ENCODE measurements around the gene SLC48A1. TPM values are rescaled to one million over a fixed set of nuclear protein-coding genes. Genes with fewer than 3 reads are reported as not detected.

Gene SLC48A1
- polyA plus RNA-seq, 1 donor from 2014 or later, result 8.0 TPM

GRCh38 chr12:47828008-47828975 is 55.3 kb downstream of the SLC48A1 start:
- Histone ChIP-seq H3K4me2 (ENCODE audit: low read length) (no peak overlapping the region), H3K9me3 (ENCODE audit: low read length) (no peaks in the 10 kb centered on the region), H3F3A (ENCODE audit: insufficient read depth, low read length, poor library complexity, severe bottlenecking) (no peaks in the 10 kb centered on the region), H3K27me3 (ENCODE audit: insufficient read depth, low read depth, low read length) (no peaks in the 10 kb centered on the region), H3K27ac (ENCODE audit: low read length) (no peak overlapping the region), H3K4me3 (ENCODE audit: low read length) (no peak overlapping the region), H4K20me1 (ENCODE audit: insufficient read depth) (no peaks in the 10 kb centered on the region), H3K9me2 (ENCODE audit: insufficient read depth, low read length) (no peaks in the 10 kb centered on the region), H2AFZ (ENCODE audit: low read depth, low read length) (no peak overlapping the region), H3K36me3 (ENCODE audit: insufficient read depth, low read length) (no peaks in the 10 kb centered on the region), H3K9ac (ENCODE audit: low read length) (no peak overlapping the region), H3K79me2 (replicated peaks; ENCODE audit: insufficient read depth, low read length) (no peaks in the 10 kb centered on the region)
- TF ChIP-seq POLR2AphosphoS5 (IDR thresholded peaks at IDR 0.05), result no peak

DNA sequence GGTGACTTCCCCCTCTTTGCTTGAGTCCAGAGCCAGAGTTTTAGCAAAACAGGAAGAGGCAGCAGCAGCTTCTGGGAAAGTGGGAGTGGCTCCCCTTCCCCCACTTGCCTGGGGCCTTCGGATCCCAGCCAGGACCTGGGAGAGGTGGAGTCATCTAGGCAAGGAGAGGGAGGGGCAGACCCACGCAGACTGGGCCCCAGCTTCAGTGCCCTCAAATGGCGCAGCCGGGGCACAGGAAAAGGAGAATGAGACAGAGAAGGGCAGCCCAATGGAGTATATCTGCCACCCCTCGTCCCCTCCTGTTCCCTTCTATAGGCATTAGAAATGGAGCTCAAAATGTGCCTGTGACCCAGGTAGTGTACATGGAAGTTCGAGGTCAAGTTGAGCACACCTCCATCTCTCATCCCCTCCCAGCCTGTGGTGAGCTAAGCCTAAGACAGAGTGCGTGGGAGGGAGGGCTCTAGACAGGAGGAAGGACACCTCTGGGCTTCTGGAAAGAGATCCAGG is 56.0 kb downstream of the SLC48A1 start:
- H2AFZ ChIP-seq (ENCODE audit: low read depth, low read length), result no peak overlapping the region
- H3K4me2 ChIP-seq (ENCODE audit: low read length), result no peak overlapping the region
- no peaks in the 10 kb centered on the region for H4K20me1 ChIP-seq (ENCODE audit: insufficient read depth)
- H3K9me3 ChIP-seq (ENCODE audit: low read length), result no peaks in the 10 kb centered on the region
- TF ChIP-seq CTCF (IDR thresholded peaks at IDR 0.05; ENCODE audit: poor library complexity, severe bottlenecking) (no peak), POLR2AphosphoS5 (IDR thresholded peaks at IDR 0.05) (no peak), MXI1 (conservative IDR thresholded peaks at IDR 0.05; ENCODE audit: poor library complexity, severe bottlenecking) (no peak), EP300 (conservative IDR thresholded peaks at IDR 0.05; ENCODE audit: poor library complexity, severe bottlenecking) (no peak), TAF1 (IDR thresholded peaks at IDR 0.05; ENCODE audit: low read depth) (no peak), REST (IDR thresholded peaks at IDR 0.05; ENCODE audit: borderline replicate concordance) (no peak), SMC3 (conservative IDR thresholded peaks at IDR 0.05; ENCODE audit: poor library complexity) (no peak), RAD21 (conservative IDR thresholded peaks at IDR 0.05) (no peak), EZH2 (IDR thresholded peaks at IDR 0.05; ENCODE audit: borderline replicate concordance, insufficient read depth, low read length, poor library complexity, severe bottlenecking) (no peak)
- no peak overlapping the region for H3K9ac ChIP-seq (ENCODE audit: low read length)
- H3K4me3 ChIP-seq (ENCODE audit: low read length), result no peak overlapping the region
- H3K9me2 ChIP-seq (ENCODE audit: insufficient read depth, low read length), result no peaks in the 10 kb centered on the region
- H3K36me3 ChIP-seq (ENCODE audit: insufficient read depth, low read length), result no peaks in the 10 kb centered on the region
- H3K27me3 ChIP-seq (ENCODE audit: insufficient read depth, low read depth, low read length), result no peaks in the 10 kb centered on the region
- H3F3A ChIP-seq (ENCODE audit: insufficient read depth, low read length, poor library complexity, severe bottlenecking), result no peaks in the 10 kb centered on the region
- H3K27ac ChIP-seq (ENCODE audit: low read length), result no peak overlapping the region
- H3K79me2 ChIP-seq (replicated peaks; ENCODE audit: insufficient read depth, low read length), result no peaks in the 10 kb centered on the region
